ENCODE data around the gene ESR1.

GRCh38 chr6:152117156-152118133 lies 310.0 kb downstream of the ESR1 start:
- no peak for TF ChIP-seq CTCF (IDR thresholded peaks at IDR 0.05)
- TF ChIP-seq POLR2A (IDR thresholded peaks at IDR 0.05), result no peak
